Astrocyte of the cerebellum (primary cell): ENCODE results near the gene UCK1.

Source experiments
- DNase-seq: peaks from one replicate; pipeline ENCODE4 v3.0.0-alpha.2; 2011; ENCODE audit warnings: low read depth
- H3K4me3 ChIP-seq: 2 replicates; pipeline ENCODE4 v1.5.1; 2011; ENCODE audit warnings: mild to moderate bottlenecking, low read depth, low read length, moderate library complexity
- in situ Hi-C: cut with HindIII; loops from 2 replicates; pipeline ENCODE4 v1.10.0; 2017; ENCODE audit warnings: low sequenced_read_pairs
- TF ChIP-seq, protein P1 (sequence below): IDR thresholded peaks from 2 replicates; pipeline ENCODE4 v1.5.1; 2012; ENCODE audit warnings: low read length, low read depth, moderate library complexity, mild to moderate bottlenecking; ENCODE audit errors: missing control alignments

The UCK1 gene

DNA sequence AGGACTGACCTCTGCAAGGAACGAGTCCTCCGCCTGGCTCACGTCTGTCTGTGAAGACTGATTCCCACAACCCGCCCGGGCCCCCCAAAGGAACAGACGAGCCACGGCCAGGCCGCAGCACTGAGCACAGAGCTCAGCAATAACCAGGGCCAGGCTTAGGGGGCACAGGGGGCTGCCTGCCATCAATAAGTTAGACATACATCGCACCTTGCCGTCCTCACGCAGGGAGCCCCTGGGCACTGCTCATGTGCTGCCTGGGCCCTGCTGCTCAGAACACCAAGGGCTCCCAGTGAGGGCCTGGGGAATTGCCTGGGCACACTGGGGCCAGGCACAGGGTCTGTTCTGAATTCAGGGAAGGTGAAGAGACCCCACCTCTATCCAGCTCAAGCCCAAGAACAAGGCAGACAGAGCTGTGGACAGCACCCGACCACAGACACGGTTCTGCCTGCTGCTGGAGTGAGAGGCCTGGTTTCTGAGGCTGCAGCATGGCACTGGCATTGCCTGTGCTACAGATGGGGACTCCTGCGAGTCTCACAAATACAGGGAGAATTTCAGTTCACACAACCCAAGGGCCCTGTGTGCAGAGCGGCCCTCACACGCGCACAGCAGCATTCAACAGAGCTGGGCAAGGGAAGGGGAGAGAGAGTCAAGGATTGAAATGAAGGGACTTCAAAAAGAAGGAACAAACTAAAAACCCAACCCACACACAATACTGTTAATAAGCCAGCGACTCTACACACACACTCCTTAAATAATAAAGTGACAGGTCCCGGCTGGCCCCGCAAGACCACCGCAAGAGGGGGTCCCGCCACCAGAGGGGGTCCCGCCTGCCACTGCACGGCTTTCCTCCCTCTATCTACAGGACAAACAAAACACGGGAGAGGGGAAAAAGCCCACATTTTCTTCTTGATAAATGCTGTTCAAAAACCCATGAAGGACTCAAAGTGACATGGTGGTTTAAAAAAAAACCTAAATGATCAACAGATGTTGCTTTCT, 46.2 kb upstream of the UCK1 start:
- in situ Hi-C loops: no loop called here
- TF ChIP-seq, protein P1, sequence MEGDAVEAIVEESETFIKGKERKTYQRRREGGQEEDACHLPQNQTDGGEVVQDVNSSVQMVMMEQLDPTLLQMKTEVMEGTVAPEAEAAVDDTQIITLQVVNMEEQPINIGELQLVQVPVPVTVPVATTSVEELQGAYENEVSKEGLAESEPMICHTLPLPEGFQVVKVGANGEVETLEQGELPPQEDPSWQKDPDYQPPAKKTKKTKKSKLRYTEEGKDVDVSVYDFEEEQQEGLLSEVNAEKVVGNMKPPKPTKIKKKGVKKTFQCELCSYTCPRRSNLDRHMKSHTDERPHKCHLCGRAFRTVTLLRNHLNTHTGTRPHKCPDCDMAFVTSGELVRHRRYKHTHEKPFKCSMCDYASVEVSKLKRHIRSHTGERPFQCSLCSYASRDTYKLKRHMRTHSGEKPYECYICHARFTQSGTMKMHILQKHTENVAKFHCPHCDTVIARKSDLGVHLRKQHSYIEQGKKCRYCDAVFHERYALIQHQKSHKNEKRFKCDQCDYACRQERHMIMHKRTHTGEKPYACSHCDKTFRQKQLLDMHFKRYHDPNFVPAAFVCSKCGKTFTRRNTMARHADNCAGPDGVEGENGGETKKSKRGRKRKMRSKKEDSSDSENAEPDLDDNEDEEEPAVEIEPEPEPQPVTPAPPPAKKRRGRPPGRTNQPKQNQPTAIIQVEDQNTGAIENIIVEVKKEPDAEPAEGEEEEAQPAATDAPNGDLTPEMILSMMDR: peak; percentile 5
- no peak overlapping the region for H3K4me3 ChIP-seq
- DNase-seq: no peak

DNA sequence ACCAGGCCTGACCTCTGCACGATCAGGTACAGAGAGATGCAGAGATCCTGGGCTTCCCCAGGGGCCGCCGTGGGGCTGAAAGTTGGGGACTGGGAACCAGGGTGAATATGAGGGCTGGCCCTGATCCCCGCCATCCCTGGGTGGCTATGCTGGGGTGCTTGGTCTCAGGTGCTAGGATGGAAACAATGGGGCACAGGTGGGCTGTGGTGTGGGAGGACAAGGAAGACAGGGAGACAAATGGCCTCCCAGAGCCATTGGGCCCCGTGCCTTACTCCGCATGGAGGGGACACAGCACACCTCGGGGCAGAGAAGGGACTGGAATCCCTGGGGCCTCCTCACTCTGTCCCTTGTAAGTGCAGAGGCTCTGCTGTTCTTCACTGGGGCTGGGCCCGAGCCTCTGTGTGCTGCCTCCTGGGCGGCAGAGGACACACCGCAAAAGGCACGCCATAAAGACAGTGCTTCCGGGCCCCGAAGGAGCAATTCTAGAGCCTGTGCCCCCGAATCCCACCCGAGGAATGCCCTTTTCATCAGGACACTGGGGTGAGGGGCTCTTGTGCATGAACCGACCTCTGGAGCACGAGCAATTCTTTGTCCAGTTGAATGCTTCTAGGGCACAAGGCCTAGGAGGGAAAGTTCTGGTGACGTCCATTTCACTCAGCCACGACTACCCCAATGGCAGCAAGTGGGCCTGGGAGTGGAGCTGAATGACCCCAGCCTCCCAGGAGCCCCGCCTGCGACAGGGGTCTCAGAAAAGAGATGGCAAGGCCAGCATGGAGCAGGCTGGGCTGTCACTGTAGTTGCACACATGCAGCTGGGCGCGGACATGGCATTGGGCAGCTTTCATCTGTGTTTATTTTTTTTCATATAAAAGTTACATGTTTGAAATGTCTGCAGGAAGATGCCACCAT, 45.1 kb upstream of the UCK1 start:
- in situ Hi-C loops: no loop called here
- TF ChIP-seq, protein P1: no peak
- DNase-seq: no peak
- no peak overlapping the region for H3K4me3 ChIP-seq

DNA sequence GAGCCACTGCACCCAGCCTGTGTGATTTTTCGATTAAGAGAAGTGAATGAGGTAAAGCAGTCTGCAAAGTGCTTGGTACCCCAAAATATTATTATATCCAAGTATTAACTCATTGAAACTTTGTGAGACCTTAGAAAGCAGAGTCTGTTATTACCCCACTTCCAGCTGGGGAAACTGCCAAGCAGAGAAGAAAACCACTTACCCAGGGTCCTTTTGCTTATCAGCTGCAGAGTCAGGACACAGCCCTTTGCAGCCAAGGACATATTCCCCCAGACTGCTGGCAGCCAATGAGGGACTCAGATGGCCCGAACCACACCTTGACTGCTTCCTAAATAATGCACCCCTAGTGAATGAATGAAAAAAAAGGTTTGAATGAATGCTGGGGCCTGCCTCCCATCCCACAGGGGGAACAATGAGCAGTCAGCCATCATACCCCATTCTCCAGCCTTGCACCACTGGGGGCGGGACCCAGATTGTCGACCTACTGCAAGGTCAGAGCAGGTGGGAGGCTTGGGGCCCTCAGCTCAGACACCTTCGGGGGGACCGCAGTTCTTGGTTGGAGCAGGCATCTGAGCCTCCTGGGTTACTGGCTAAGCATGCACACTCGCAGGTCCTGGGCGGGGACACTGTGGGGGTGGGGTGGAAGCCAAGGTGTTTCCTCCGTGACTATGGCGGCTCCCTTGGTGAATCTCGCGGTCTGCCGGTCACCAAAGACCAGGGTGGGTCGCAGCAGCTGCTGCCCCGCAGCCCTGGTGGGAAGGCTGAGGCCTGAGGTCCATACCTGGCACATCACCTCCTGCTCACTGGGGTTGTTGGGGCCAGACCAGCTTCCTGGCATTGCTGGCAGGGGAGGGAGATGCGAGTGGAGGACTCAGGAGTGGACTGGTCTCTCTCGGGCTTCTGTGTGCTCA, 43.9 kb upstream of the UCK1 start:
- no peak for DNase-seq
- H3K4me3 ChIP-seq: no peak overlapping the region
- in situ Hi-C loops: no loop called here
- TF ChIP-seq, protein P1: no peak

DNA sequence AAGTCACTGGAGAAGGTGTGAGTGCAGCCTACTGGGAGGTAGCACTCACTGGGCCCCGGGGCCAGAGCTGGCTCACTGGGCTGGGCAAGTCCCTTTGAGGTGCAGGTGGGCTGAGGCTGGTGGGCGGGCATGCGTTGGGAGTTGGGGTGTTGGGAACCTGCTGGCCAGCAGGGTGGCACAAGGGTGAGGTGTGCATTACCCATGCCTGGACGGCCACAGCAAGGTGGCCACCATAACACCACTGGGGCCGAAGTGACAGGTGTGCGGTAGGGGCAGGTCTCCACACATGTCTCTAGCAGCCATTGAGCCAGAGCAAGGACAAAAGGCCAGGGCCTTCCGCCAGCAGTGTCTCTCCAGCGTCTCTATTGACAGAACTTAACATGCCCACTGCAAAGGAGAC, 36.8 kb upstream of the UCK1 start:
- TF ChIP-seq, protein P1: no peak
- no peak overlapping the region for H3K4me3 ChIP-seq
- DNase-seq: no peak
- in situ Hi-C loops: no loop called here

DNA sequence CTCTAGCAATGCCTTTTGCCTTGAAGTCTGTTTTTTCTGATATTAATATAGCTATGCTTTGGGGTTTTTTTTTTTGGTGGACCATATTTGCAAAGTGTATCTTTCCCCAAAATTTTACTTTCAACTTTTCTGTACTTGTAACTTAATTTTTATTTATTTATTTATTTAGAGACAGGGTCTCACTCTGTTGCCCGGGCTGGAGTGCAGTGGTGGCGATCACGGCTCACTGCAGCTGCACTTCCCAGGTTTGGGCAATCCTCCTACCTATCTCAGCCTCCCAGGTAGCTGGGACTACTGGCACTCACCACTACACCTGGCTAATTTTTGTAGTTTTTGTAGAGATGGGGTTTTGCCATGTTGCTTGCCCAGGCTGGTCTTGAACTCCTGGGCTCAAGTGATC, 35.1 kb upstream of the UCK1 start:
- TF ChIP-seq, protein P1: no peak
- DNase-seq: no peak
- H3K4me3 ChIP-seq: no peak overlapping the region
- in situ Hi-C loops: no loop called here

DNA sequence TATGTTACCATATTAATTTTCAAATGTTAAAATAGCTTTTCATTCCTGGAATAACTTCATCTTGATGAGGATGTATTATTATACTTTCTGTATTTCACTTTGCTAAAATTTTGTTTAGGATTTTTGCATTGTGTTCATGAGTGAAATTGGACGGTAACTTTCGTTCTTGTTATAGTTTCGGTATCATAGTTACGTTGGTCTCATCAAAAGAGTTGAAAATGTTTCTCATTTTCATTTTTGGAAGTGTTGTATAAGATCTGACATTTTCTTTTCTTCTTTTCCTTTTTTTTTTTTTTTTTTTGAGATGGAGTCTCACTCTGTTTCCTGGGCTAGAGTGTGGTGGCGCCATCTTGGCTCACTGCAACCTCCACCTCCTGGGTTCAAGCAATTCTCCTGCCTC, 34.3 kb upstream of the UCK1 start:
- H3K4me3 ChIP-seq: no peak overlapping the region
- TF ChIP-seq, protein P1: no peak
- in situ Hi-C loops: no loop called here
- DNase-seq: no peak
